ENCODE results near the gene DNER. TPM values are rescaled to one million over a fixed set of nuclear protein-coding genes. Genes with fewer than 3 reads are reported as not detected.

DNER gene
- total RNA-seq, 1 donor from 2014 or later = 1.8 TPM

GRCh38 chr2:229526951-229527350 lies 187.4 kb downstream of the DNER start:
- Histone ChIP-seq H3K36me3 (ENCODE audit: control insufficient read depth, insufficient read depth, low read length) (no peaks in the 10 kb centered on the region), H3K27me3 (ENCODE audit: control insufficient read depth, insufficient read depth, low read length) (no peaks in the 10 kb centered on the region), H3K4me3 (ENCODE audit: low read depth, low read length) (no peak overlapping the region)
- TF ChIP-seq CTCF (IDR thresholded peaks at IDR 0.05; ENCODE audit: insufficient read depth, low read length, severe bottlenecking) = no peak
- no peak for DNase-seq (ENCODE audit: low read depth)
- FAIRE-seq = no peak

- TF ChIP-seq CTCF (IDR thresholded peaks at IDR 0.05; ENCODE audit: insufficient read depth, low read length, severe bottlenecking) = no peak
- Histone ChIP-seq H3K4me3 (ENCODE audit: low read depth, low read length) (no peak overlapping the region), H3K27me3 (ENCODE audit: control insufficient read depth, insufficient read depth, low read length) (no peaks in the 10 kb centered on the region), H3K36me3 (ENCODE audit: control insufficient read depth, insufficient read depth, low read length) (no peaks in the 10 kb centered on the region)
- DNase-seq (ENCODE audit: low read depth) (no peak), FAIRE-seq (no peak)
These were observed 189.6 kb downstream of the DNER start for GRCh38 chr2:229524799-229525198.

- DNase-seq (ENCODE audit: low read depth) (no peak), FAIRE-seq (no peak)
- Histone ChIP-seq H3K4me3 (ENCODE audit: low read depth, low read length) (no peak overlapping the region), H3K36me3 (ENCODE audit: control insufficient read depth, insufficient read depth, low read length) (no peaks in the 10 kb centered on the region), H3K27me3 (ENCODE audit: control insufficient read depth, insufficient read depth, low read length) (no peaks in the 10 kb centered on the region)
- TF ChIP-seq CTCF (IDR thresholded peaks at IDR 0.05; ENCODE audit: insufficient read depth, low read length, severe bottlenecking) = no peak
These were observed 190.7 kb downstream of the DNER start for GRCh38 chr2:229523663-229524062.

GRCh38 chr2:229521576-229521975 lies 192.8 kb downstream of the DNER start:
- DNase-seq (ENCODE audit: low read depth) = no peak
- Histone ChIP-seq H3K4me3 (ENCODE audit: low read depth, low read length) (no peak overlapping the region), H3K36me3 (ENCODE audit: control insufficient read depth, insufficient read depth, low read length) (no peaks in the 10 kb centered on the region), H3K27me3 (ENCODE audit: control insufficient read depth, insufficient read depth, low read length) (no peaks in the 10 kb centered on the region)
- no peak for FAIRE-seq
- no peak for TF ChIP-seq CTCF (IDR thresholded peaks at IDR 0.05; ENCODE audit: insufficient read depth, low read length, severe bottlenecking)

- DNase-seq (ENCODE audit: low read depth) = no peak
These were observed 193.7 kb downstream of the DNER start for GRCh38 chr2:229520691-229521096.

More at GRCh38 chr2:229520691-229521096, 193.7 kb downstream of the DNER start:
- no peak overlapping the region for H3K4me3 ChIP-seq (ENCODE audit: low read depth, low read length)
- TF ChIP-seq CTCF (IDR thresholded peaks at IDR 0.05; ENCODE audit: insufficient read depth, low read length, severe bottlenecking) = no peak
- H3K36me3 ChIP-seq (ENCODE audit: control insufficient read depth, insufficient read depth, low read length) = no peaks in the 10 kb centered on the region
- no peaks in the 10 kb centered on the region for H3K27me3 ChIP-seq (ENCODE audit: control insufficient read depth, insufficient read depth, low read length)
- no peak for FAIRE-seq

Data from bronchial epithelial cell (primary cell).